ENCODE data around the gene PHACTR1.

PHACTR1 gene

DNA sequence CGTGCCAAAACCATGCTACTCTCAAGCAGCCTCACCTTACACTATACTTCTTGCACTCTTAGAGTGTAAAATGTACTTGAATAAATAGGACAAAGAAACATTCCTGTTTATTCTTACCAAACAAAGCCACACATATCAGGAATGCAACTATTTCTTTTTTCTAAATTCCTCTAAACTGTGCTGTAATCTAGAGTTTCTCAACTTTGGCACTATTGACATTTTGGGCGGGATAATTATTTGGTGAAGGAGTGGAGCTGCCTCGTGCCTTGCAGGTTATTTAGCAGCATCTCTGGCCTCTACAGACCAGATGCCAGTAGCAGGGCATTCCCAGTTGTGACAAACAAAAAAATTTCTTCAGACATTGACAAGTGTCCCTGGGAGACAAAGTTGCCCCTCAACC is 86.9 kb downstream of the PHACTR1 start:
- no peak for DNase-seq

DNA sequence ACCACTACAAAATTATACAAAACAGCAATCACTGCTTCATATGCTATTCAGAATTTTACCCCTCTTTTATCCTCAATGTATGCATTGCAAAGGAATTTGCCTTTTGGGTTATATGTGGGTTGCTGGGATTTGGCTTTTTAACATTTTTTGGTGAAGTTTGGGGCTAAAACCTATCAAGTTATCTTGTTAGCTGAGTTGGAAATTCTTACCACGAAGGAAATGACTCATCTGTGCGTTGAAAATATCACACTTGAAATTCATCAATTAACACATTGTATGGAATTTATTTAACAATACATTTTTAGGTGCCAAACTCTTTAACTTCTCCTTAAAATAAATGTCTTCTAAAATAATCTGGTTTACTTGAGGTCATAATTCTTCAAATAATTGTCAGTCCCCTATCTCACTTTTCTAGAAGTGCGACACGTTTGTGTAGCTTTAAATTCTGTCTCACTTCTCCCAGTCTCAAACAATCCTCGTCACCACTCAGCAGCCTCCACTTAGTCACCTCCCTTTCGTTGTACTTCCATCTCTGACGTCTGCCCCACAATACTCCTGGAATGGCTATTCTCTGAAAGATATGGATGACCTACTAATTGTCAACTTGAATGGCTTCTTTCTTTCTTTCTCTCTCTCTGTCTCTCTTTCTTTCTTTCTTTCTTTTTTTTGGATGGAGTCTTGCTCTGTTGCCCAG is 88.5 kb downstream of the PHACTR1 start:
- DNase-seq, result peak; percentile 31

DNA sequence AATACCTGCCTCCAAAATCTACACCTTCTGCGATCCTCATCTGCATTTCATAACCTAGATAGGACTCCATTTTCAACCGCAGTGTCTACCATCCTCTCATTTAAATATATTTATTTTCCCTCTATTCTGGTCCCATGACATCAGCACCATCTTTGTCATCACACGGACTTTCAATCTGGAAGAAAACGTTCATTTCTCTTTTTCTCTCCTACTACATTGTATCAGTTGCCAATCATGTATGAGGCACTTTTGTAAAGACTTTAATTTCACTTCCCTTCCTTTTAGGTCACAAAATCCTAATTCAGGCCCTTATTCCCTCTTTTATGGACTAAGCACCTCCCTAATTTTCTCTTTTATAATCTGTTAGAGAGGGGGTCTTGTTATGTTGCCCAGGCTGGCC is 89.6 kb downstream of the PHACTR1 start:
- no peak for DNase-seq

DNA sequence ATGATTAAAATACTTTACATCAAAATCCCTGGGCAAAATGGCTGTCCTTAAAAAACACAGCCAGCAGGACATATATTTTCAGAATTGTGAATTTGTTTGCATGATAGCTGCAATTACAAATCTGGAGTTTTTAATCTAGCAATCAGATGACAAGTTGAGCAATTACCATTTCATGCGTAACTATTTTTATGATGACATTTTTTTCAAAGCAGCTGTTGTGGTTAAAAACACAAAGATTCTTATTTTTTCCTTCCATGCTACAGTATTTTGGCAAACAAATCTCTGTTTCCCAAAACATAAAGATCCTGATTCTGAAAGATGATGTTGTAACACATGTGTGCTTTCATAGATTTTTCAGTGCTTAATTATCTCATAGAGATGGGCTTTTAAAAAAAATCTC is 90.2 kb downstream of the PHACTR1 start:
- DNase-seq, result no peak

DNA sequence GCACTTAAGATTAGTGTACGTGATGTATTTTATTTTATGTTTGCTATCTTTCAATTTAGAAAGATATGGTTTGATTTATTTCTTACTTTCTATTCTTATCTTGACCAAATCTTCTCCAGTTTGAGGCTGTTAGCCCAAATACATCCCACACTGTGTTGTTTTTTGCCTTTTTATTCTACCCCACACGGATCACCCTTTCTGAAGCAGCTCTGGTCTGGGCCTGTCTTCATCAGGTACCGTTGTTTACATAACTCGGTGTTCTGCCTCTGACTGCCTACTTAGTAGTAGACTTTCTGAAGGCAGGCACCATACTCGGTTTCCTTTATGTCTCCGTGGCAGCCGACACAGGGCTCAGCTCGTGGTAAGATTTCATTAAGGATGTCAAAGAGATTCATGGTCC is 95.0 kb downstream of the PHACTR1 start:
- DNase-seq, result no peak

DNA sequence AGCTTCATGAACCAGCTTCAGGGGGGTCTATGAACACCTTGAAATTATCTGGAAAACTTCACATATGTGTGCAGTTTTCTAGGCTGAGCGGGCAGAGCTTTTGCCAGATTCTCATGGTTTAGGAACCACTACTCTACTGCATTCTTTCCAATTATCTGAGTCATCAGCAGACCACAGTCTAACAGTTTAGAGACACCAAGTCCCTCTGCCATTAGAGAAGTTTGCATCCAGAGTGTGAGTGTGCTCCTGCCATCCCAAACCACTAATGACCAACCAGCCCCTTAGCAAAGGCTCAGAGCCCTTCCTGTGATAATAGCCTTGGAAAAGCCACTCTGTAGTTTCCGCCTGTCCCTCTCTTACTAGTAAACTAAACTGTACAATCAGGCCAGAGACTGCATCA is 96.8 kb downstream of the PHACTR1 start:
- peak; percentile 62 for DNase-seq

DNA sequence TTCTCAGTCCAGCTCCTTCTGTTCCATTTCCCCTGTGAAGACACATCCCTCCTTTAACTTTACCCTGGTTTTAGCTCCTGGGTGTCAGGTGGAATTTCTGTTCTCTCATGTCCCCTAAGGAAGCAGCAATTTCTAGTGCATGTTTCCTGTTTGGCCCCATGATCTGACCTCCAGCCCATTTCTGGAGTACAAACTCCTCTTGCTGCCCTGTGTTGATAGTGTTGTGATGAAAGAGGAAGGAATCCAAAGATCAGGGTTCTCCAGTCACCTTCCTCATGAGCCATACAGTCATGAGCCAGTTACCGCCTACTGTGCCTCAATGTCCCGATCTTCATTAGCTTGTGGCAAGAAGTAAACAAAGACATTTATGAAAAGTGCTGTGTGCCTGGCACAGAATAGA is 97.4 kb downstream of the PHACTR1 start:
- DNase-seq, result no peak

DNA sequence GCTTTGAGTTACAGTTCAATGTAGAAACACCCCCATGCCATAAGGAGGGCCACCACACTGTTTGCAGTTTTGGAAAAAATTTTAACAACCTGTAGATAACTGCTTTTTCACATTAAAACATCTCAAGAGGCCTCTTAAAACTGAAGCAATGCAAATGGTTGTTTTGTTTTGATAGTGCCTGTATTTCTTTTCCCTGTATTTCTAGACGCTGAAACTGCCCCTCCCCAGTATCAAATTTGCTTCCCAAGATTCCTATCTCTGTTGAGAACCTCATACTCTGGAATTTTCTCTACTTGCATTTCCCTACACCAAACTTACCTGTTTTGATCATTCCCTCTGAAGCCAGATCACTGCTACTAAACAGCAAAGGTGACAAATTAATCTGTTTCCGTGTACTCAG is 98.5 kb downstream of the PHACTR1 start:
- DNase-seq, result no peak

DNA sequence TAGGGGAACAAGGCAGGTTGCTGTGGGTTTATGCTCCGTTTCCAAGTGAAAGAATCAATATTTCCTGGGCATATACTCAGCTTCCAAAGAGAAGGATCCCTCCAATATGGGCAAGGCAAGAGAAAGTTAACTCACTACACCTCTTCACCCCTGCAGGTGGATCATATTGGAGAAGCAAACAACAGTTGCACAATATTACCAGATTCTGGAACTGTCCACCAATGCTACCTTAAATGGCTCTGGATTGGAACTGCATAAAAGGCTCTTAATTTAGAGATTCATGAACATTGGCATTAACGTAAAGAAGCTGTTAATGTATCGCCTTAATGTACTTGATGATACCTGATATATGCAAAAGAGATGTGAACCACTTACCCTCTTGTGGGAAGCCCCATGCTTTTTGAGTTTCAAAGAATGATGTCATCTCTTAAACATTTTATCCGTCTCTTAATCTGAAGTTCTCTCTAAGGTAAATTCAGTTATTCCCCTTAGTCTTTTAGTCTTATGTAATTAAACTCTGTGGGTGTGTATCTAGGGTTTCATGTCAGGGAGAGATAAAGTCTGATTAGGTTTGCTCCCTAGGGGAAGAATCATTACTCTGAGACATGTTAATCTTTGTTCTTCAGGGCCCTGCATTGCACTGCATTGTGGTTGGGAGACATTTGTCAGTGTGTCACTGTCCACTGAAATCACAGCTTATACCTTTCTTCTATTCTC is 99.5 kb downstream of the PHACTR1 start:
- DNase-seq, result no peak

DNA sequence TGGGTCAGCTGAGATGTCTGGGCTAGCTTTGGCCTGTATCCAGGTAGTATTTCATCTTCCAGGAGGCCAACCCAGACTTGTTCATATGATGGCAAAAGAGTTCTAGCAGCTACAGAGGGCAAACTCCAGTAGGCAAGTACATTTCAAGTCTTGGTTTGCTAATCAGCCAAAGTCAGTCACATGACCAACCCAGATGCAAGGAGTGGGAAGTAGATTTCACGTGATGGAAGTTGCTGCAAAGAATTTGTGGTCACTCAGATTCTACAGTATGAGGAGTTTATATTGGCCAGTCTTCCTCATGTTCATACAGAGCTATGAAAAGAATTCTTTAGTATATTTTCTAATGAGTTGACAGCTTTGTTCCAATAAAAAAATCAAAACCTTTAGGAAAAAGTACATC is 101.8 kb downstream of the PHACTR1 start:
- DNase-seq, result peak; percentile 23

DNA sequence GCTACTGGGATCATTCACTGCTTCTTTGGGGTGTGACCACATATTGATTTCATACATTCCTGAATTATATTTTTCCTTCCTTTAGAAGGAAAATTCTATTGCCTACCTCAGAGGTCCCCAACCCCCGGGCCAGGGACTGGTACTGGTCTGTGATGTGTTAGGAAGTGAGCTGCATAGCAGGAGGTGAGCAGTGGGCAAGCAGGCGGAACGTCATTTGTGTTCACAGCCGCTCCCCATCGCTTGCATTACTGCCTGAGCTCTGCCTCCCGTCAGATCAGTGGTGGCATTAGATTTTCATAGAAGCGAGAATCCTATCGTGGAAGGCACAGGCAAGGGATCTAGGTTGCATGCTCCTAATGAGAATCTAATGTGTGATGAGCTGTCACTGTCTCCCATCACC is 107.3 kb downstream of the PHACTR1 start:
- no peak for DNase-seq

DNA sequence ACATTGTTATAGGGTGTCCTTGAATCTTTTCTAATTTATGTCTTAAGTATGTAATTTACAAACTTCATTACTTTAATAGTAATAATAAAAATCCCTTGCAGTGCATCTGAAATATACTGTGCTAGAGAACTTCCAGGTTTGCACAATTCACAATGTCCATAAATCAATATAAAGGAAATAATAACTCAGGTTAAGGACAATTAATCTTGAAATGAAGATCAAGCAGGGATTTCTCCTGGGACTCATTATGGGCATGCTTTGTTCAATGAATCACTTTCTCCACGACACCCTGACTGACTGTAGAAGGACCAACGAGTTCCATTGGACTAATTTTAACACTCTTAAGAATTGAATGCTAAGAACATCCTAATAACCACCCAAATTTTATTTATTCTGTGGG is 110.0 kb downstream of the PHACTR1 start:
- DNase-seq, result no peak

DNA sequence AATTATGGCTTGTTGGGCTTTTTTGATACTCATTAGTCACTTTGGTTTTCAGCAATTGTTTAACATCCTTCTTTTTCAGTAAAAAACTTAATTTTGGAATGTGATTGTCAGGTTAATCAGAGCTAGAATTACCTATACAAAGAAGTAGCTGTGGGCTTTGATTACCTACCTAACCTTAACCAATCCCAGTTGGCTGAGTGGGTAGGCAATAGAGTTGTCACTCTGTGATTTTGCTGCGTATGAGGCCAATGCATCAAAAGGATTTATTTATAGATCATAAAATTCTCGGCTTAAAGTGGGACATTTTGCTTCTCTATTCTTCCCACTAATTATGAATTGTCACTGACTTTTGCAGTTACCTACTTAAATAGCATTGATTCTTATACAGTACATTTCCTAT is 111.4 kb downstream of the PHACTR1 start:
- no peak for DNase-seq

DNA sequence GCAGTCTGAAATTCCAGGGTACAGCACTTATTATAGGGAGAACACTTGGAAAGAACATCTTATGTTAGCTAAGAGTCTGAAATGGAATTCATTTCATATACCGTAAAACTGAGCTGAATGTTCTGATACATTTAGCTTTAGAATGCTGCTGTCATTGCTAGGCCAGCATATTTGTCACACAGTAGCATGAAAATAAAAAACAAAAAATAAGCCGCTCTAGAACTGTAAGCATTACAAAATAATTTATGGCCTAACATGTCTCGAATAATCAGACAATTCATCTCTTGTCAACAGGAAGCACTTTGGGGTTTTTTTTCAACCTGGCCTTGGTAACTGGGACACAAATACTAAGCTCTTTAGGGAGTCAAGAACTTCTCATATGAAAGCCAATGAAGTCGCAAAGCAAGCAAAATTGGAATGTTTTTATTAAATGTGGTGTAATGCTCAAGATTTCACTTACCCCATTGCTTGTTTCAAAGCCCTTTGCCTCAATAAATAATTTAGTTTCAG is 115.7 kb downstream of the PHACTR1 start:
- DNase-seq, result no peak

DNA sequence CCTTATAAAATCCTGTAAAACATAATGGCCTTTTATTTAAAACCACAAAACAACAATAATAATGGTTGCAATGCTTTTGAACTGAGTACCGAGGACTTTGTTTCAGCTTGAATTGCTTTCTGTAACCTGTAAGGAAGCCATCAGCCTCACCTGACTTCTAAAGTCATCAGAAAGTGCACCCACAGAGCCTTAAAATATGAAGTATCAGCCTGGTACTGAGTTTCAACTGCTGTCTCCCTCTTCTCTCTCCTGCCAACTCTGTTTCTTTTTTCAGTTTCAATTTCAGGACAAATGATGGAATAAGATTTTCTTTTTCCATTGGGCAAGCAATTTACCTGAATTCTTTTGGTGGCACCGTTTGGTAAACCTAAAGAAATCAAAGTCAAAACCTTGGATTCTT is 119.4 kb downstream of the PHACTR1 start:
- DNase-seq, result no peak

DNA sequence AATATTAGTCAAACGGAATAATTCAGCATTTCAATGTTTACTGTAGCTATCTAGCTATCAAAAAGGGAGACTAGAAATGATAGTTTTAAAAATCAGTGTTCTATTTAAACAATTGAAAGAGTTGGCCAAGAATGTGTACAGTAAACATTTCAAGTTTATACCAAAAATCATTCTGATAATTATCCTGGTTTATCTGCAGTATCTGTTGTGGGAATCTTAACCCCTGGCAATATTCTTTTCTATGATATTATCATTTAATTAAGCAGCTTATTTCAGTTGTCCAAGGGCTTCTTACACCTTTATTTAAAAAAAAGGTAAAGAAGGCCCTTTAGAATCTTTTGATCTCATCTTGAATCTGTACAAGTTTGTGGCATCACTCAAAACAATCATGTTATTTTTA is 125.1 kb downstream of the PHACTR1 start:
- no peak for DNase-seq

DNA sequence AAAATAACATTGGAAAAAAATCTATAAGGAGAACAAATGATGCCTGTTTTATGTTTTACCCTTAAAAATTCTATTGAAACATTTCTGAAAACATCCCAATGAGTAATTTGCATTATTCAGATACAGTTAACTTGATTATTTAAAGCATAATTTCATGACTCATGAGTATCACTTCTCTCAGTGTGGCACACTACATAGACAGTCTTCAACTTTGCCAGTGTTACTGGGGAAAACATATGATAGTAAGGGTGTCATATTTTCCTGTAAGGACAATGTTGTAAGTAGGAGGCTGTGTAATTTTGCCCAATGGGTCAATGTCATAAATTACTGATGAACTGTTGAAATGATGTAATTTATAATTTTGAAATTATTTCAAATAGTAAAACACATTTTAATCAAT is 125.5 kb downstream of the PHACTR1 start:
- no peak for DNase-seq

DNA sequence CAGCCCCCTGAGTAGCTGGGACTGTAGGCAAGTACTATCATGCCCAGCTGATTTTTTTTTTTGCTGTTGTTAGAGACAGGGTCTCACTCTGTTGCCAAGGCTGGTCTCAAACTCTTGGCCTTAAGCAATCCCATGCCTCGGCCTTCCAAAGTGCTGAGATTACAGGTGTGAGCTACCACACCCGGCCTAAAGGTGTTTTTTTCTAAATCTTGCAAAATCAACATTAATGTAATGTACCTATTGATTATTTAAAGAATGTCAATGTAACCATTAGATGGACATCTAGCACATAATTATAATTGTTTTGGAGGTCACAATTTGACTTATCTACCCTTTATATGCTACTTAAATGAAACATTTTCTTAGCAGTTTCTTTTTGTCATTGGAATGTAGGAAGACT is 126.1 kb downstream of the PHACTR1 start:
- no peak for DNase-seq

DNA sequence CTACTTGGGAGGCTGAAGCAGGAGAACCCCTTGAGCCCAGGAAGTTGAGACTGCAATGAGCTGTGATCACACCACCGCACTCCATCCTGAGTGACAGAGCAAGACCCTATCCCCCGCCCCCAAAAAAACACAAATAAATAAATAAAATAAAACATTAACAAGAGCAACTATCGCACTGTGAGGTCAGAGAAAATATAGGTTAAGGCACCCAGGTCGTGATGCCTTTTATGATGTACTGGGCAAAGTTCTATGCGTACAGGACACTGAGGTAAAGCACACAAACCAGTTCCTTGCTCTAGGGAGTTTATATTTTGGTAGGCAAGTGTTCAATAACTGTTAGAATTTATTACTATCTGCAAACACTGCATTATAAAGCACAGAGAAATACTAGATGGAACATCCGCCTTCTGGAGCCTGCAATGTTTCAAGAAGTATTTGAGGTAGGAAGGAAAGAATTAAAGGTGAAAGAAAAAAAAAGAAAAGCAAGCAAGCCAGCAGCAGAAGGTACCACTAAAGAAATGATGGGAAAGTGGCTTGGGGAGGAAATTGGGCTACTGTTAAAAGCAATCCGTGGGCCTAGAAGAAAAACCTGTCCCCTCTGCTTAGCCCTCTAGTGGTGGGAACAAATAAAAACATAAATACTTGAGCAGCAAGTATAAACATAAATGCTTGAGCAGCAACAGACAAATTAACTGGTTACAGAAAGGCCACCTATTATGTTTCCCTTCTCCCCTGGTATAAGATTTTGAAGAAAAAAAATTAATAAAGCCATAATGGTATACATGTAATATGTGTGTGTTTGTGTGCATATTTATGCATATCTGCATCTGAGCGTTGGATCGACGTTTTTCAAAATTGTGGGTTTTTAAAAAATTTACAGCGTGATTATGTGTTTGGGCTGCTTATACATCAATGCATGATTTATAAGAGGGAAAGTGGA is 128.0 kb downstream of the PHACTR1 start:
- peak; percentile 29 for DNase-seq

DNA sequence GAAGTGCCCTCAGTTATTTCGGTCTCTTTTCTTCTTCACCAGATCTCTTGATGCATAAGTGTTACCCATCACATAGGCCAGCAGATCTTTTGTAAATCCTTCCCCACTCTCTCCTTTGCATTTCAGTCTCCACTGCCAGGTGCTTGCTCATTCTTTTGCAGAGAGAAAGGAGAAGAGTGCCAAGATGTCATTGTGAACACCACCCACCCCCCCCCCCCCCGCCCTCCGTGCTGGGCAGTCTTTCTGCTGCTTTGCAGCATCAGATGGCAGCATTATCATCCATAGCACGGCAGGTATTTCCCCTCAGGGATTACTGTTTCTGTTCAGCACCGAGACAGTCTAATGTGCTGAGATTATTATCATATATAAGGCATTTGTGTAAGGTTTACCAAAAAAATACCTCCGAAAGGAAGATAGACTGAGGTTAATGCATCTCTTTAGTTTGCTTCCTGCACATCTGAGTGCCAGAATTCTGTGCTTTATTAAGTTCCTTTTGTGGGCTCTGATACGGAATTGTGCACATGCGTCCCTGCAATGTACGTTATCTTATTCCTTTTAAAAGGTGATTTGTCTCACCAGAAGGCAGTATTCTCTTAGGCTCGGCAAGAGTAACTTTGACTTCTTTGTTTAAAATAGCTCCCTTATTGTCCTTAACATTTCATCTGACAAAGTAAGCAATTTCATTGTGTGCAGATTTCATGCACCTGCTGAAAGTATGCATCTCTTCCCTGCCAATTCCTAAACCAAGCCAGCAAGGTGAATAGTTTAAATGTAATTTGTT is 128.8 kb downstream of the PHACTR1 start:
- DNase-seq, result no peak

DNA sequence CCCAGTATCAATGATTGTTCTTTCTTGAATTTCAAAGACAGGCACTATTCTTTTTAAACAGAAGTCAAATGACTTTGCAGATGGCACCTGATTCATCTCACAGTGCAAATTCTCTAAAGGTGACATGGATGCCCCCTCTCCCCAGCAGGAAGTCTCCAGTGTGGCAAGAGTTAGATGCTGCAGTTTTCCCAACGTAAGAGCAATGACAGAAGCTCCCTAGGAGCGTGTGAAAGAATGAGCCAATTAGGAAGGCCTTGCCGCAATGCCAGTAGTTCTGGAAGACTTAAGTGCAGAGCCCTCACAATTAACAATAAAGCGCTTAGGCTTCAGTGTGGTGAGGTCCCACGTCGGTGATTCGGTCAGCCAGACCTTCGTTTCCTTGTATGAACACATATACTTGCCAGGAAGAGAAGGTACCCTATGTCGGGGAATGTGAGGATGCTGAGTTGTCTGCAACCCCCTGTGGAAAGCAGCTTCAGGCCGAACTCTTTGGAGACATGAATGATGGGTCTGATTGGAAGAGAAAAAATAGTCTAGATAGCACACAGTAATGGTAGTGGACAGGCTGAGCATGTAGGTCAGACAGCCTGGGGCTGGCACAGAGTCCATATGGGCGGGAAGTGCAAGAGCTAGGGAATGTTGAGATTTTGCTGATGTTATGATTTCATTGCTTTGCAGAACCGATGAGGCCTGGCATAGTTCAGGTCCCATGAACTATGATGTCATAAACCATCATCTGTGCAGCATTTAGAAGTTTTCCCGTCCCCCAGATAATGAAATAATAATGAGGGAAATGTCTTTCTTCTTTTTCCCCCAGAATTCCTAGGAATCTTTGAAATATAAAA is 132.6 kb downstream of the PHACTR1 start:
- DNase-seq, result no peak
